ENCODE results near the gene LDLRAD1.

GRCh38 chr1:54016343-54017282 is 1.4 kb downstream of the LDLRAD1 start:
- TF ChIP-seq CTCF (IDR thresholded peaks at IDR 0.05) = no peak
- TF ChIP-seq ZFX (IDR thresholded peaks at IDR 0.05; ENCODE audit: borderline replicate concordance) = no peak

All from 22Rv1 (cell line).